Activated naive CD8-positive, alpha-beta T cell (primary cell): ENCODE measurements around the gene TMCO4.
A peak's percentile ranks its signal among the peaks of the same experiment; 100 is the strongest.

ENCODE experiments used
- H3K27ac Mint-ChIP-seq: one replicate; pipeline ENCODE4 v1.8.0; 2021; ENCODE audit warnings: mixed read lengths
- H3K27me3 Mint-ChIP-seq: one replicate; pipeline ENCODE4 v1.8.0; 2021; ENCODE audit warnings: mixed read lengths
- H3K36me3 Mint-ChIP-seq: one replicate; pipeline ENCODE4 v1.8.0; 2021; ENCODE audit warnings: mixed read lengths
- H3K4me1 Mint-ChIP-seq: one replicate; pipeline ENCODE4 v1.8.0; 2021; ENCODE audit warnings: low read depth, mixed read lengths
- H3K4me3 Mint-ChIP-seq: one replicate; pipeline ENCODE4 v1.8.0; 2021; ENCODE audit warnings: mild to moderate bottlenecking, mixed read lengths
- H3K9me3 Mint-ChIP-seq: one replicate; pipeline ENCODE4 v1.8.0; 2021; ENCODE audit warnings: low read depth, mixed read lengths

TMCO4 gene

DNA sequence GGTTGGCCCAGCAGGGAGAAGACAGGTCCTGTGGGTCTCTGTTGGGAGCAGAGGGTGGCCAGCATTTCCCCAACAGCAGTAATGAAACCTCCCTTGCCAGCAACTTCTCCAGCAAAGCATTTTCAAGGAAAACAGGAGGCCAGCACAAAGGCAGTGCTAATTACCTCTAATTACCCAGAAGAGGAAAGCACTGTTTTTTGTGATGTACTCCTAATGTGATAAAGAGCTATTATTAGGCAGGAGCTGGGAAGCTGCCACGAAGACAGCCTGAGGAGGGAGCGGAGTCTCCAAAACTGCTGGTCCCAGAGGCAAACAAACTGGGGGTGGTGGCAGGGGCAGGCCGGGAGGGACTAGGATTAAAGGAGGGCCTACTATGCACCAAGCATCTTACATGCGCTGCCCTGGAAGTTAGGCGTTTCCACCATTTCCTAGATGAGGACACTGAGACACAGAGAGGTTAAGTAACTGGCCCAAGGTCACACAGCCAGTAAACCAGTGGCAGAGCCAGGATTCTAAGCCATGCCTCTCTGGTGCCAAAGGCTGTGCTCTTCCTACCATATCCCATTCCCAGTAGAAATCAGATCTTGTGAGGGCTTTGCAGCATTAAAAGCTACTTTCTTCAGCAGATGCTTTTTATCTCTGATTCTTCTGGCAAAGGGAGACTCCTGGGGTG lies 110.5 kb downstream of the TMCO4 start:
- Mint-ChIP-seq H3K4me3 (no peak overlapping the region), H3K4me1 (peaks cover 37% of the 10 kb centered on the region), H3K27ac (peak overlapping the region; percentile 66), H3K36me3 (peaks cover 15% of the 10 kb centered on the region), H3K9me3 (no peaks in the 10 kb centered on the region), H3K27me3 (no peaks in the 10 kb centered on the region)

DNA sequence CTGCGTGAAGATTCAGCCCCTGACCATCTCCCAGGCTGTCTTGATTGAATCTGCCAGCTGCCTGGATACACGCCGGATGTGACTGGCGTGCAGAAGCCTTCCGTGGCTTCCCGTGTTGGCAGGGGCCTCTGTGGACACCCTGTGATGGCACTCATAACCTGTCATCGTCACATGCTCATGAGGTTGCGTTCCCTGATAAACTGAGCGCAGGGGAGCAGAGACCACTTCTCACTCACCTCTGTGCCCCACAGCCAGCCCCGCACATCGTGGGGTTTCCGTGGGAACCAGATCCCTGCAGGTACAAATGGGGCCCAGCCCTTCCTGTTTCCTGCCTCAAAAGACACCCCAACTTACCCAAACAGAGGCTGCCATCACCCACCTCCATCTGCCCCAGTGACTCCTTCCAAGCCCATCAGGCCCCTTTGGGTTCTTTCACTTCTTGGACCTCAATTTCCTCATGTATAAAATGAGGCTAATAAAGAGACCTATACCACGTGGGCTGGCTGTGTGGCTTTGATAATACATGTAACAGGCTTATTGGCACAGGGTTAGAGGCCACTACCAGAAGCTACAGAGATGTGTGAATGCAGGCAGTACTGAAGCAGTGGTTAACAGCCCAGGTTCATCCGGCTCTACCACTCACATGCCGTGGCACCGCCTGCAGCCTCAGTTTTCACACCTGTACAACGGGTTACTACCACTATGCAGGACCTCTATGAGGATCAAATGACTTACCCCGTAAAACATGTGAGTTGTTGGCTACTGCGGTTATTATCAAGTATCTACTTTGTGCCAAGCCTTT lies 111.5 kb downstream of the TMCO4 start:
- peak overlapping the region; percentile 54 for H3K4me3 Mint-ChIP-seq
- H3K36me3 Mint-ChIP-seq: peaks cover 14% of the 10 kb centered on the region
- H3K9me3 Mint-ChIP-seq: no peaks in the 10 kb centered on the region
- H3K27me3 Mint-ChIP-seq: no peaks in the 10 kb centered on the region
- peak overlapping the region; percentile 83 for H3K27ac Mint-ChIP-seq
- H3K4me1 Mint-ChIP-seq: peaks cover 37% of the 10 kb centered on the region

DNA sequence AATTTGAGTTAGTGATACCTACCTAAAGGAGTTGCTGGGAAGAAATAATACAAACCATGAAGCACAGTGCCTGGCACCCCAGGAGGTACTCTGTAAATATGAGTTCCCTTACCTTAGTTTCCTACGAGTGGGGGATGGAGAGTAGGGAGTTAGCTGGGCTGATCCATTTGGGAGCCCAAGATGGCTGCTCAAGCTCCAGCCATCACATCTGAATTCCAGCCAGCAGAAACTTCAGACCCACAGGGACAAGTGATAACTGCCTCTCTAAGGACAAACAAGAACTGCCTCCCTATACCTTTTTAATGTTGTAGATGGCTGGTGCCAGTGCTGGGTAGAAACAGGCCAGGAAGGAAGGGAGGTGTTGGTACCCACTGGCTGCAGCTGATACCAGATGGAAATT lies 112.3 kb downstream of the TMCO4 start:
- peaks cover 37% of the 10 kb centered on the region for H3K4me1 Mint-ChIP-seq
- H3K27ac Mint-ChIP-seq: peak overlapping the region; percentile 83
- H3K27me3 Mint-ChIP-seq: no peaks in the 10 kb centered on the region
- H3K9me3 Mint-ChIP-seq: no peaks in the 10 kb centered on the region
- peaks cover 14% of the 10 kb centered on the region for H3K36me3 Mint-ChIP-seq
- H3K4me3 Mint-ChIP-seq: no peak overlapping the region

DNA sequence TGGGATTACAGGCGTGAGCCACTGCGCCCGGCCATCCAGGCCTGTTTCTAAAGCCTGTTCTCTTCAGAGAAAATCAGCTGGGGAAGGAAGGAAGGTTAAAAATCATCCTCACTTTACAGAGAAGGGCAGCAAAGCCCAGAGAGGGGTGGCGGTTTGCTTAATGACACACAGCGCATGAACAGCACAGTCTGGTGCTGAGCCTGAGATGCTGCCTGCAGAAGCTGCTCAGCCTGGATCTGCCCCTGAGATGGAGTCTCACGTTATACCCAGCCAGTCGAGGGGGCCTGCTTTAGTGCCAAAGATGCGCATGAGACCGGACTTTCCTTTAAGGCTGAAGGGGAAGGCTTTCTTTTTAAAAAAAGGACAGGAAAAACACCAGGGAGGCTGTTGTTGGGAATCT lies 113.7 kb downstream of the TMCO4 start:
- Mint-ChIP-seq H3K27me3 (no peaks in the 10 kb centered on the region), H3K4me3 (no peak overlapping the region), H3K4me1 (peaks cover 32% of the 10 kb centered on the region), H3K27ac (no peak overlapping the region), H3K36me3 (peaks cover 9% of the 10 kb centered on the region), H3K9me3 (no peaks in the 10 kb centered on the region)

DNA sequence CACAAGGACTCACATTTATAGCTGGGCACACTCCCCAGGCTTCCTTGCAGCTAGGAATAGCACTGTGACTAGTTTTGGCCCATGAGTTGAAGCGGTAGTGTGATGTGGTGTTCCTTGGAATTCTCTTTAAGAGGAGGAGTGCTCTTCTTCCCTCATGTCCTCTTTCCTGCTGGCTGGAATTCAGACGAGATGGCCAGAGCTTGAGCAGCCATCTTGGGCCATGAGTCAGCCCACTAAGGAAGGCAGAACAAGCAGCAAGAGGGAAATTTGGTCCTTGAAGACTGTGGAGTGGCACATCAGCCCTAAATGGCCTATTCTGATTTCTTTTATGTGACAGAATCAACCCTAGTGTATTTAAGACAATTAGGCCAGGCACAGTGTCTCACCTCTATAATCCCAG lies 115.0 kb downstream of the TMCO4 start:
- Mint-ChIP-seq H3K27me3 (no peaks in the 10 kb centered on the region), H3K9me3 (no peaks in the 10 kb centered on the region), H3K36me3 (peaks cover 4% of the 10 kb centered on the region), H3K4me3 (no peak overlapping the region), H3K4me1 (peaks cover 29% of the 10 kb centered on the region), H3K27ac (no peak overlapping the region)

DNA sequence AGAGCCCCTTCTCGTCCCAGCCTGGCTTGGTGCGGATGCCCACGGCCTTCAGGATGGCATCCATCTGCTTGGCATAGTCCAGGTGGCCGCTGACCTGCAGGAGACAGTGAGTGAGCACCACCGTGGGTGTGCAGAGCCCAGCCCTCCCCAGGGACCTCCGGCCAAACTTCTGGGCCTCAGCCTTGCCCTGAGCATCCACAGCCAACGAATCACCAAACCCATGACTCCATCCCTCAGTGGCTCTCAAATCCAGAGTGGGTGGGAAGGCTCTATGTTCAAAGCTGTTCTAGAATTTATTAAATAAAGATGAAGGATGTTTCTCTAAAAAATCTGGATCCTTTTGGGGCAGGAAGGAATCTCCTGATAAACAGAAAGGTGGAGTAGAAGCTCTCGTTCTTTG lies 116.4 kb downstream of the TMCO4 start:
- Mint-ChIP-seq H3K4me1 (peaks cover 16% of the 10 kb centered on the region), H3K9me3 (no peaks in the 10 kb centered on the region), H3K27ac (no peak overlapping the region), H3K27me3 (no peaks in the 10 kb centered on the region), H3K4me3 (no peak overlapping the region), H3K36me3 (peaks cover 4% of the 10 kb centered on the region)

DNA sequence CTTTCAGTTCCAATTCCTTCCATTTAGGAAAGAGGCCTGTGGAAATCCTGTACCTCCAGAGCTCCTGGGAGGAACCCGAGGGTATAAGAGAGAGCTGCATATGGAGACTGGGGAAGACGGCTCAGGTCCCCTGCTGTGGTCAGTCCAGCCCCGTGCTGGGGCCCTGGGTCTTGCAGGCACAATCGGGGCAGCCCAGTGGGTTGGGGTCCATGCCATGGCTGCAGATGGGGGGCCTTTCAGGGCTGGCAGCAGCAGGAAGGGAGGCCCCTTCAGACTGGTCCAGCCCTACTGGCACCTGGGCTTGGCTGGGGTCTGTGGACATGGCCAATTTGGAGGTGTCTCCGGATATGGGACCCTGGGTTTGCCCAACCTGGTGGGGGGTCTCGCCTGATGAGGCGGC lies 116.8 kb downstream of the TMCO4 start:
- Mint-ChIP-seq H3K27me3 (no peaks in the 10 kb centered on the region), H3K27ac (no peak overlapping the region), H3K36me3 (peaks cover 4% of the 10 kb centered on the region), H3K4me3 (no peak overlapping the region), H3K9me3 (no peaks in the 10 kb centered on the region), H3K4me1 (peaks cover 11% of the 10 kb centered on the region)

DNA sequence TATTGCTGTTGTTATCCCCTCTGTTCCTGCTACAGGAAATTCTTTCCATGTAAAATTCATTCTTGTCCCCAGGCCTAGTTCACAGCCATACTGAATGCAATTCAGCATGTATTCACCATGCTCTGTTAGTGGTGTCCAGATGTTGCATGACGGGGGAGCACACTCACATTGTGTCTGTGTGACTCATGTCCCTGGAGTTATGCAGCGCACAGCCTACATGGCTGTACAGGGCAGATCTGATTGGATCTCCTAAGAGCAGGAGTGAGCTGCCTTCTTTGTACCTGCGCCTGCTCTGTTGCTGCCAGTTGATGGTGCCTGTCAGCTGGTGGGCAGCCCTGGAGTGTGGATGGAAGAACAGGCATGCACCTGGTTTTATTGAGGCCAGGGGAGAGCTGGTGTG lies 117.5 kb downstream of the TMCO4 start:
- Mint-ChIP-seq H3K27ac (no peak overlapping the region), H3K9me3 (no peaks in the 10 kb centered on the region), H3K27me3 (no peaks in the 10 kb centered on the region), H3K36me3 (no peaks in the 10 kb centered on the region), H3K4me1 (peaks cover 6% of the 10 kb centered on the region), H3K4me3 (no peak overlapping the region)

DNA sequence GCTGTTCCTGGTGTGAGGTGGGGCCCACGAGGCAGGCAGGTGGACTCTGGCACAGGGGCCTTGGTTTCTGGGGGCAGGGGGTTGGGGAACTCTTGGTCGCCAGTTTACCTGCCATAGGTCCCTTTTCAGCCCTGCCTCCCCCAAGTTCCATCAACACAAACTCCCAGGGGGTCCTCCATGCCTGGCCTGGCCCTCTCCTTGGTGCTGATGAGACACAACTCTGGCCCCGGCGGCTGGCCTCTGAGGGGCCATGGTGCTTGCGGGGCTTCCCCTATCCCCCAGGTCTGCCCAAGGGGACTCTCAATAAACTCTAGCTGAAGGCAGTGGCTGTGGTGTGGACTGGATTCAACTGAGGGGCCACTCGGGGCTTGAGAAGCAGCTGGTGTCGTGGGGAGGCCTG lies 119.1 kb downstream of the TMCO4 start:
- Mint-ChIP-seq H3K4me3 (no peak overlapping the region), H3K27ac (no peak overlapping the region), H3K36me3 (no peaks in the 10 kb centered on the region), H3K9me3 (no peaks in the 10 kb centered on the region), H3K27me3 (no peaks in the 10 kb centered on the region), H3K4me1 (no peaks in the 10 kb centered on the region)

DNA sequence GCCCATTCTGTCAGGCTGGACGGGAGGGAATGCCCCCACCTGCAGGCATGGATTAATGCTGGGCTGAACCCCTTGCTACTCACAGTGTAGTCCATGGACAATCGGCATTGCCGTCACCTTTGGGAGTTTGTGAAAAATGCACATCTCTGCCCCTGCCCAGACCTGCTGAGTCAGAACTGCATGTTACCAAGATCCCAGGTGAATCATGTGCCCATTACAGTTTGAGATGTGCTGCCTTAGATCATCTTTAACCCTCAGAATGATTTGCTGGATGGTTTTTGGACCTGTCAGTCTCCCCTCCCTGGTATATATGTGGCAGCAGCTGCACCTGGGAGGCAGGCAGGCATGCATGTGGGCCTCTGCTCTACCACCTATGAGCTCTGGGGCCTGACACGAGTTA lies 120.0 kb downstream of the TMCO4 start:
- H3K4me1 Mint-ChIP-seq: no peaks in the 10 kb centered on the region
- H3K9me3 Mint-ChIP-seq: no peaks in the 10 kb centered on the region
- H3K27ac Mint-ChIP-seq: no peak overlapping the region
- H3K4me3 Mint-ChIP-seq: no peak overlapping the region
- no peaks in the 10 kb centered on the region for H3K27me3 Mint-ChIP-seq
- no peaks in the 10 kb centered on the region for H3K36me3 Mint-ChIP-seq

DNA sequence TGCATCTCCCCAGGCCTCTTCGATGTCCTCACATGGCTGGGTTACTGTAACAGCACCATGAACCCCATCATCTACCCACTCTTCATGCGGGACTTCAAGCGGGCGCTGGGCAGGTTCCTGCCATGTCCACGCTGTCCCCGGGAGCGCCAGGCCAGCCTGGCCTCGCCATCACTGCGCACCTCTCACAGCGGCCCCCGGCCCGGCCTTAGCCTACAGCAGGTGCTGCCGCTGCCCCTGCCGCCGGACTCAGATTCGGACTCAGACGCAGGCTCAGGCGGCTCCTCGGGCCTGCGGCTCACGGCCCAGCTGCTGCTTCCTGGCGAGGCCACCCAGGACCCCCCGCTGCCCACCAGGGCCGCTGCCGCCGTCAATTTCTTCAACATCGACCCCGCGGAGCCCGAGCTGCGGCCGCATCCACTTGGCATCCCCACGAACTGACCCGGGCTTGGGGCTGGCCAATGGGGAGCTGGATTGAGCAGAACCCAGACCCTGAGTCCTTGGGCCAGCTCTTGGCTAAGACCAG lies 120.7 kb downstream of the TMCO4 start:
- H3K4me1 Mint-ChIP-seq: no peaks in the 10 kb centered on the region
- H3K27me3 Mint-ChIP-seq: no peaks in the 10 kb centered on the region
- no peaks in the 10 kb centered on the region for H3K9me3 Mint-ChIP-seq
- H3K27ac Mint-ChIP-seq: no peak overlapping the region
- no peak overlapping the region for H3K4me3 Mint-ChIP-seq
- H3K36me3 Mint-ChIP-seq: no peaks in the 10 kb centered on the region

DNA sequence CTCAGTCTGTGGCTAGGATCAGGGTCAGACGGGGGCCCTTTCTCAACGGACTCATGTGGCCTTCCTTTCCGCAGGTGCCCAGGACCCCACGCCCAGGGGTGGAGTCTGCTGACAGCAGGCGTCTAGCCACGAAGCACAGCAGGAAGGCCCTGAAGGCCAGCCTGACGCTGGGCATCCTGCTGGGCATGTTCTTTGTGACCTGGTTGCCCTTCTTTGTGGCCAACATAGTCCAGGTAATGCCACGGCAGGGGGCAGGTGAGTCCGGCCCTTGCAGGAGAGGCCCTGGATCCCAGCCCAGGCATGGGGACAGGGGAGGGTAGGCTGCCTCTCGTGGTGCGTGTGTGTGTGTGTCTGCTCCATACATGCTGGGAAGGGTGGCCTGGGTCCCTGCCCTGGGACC lies 121.2 kb downstream of the TMCO4 start:
- no peaks in the 10 kb centered on the region for H3K27me3 Mint-ChIP-seq

DNA sequence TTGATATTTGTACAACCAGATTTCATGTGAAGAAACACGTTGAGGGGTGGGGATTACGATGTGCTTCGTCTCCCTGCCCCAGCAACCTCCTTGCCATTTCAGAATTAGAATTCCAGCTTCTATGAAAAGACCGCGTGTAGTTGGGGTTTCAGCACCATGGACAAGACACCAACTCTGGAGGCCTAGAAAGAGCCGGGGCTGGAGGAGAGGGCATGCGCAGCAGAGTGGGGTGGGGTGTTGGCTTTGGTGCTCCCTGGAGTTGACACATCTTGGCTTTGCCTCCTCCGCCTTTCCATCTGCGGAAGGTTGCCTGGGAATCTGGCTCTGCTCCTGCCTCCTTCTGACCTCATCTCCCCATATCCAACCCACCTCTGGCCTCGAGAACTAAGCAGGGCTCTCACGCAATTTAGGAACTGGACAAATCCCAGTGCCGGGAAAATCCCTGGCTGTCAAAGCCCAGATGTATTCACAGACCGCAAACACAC lies 123.2 kb downstream of the TMCO4 start:
- H3K36me3 Mint-ChIP-seq: no peaks in the 10 kb centered on the region
- H3K27me3 Mint-ChIP-seq: no peaks in the 10 kb centered on the region
- H3K9me3 Mint-ChIP-seq: no peaks in the 10 kb centered on the region
- H3K4me3 Mint-ChIP-seq: no peak overlapping the region
- H3K27ac Mint-ChIP-seq: no peak overlapping the region
- no peaks in the 10 kb centered on the region for H3K4me1 Mint-ChIP-seq

More for the DNA sequence above, 121.2 kb downstream of the TMCO4 start:
- no peaks in the 10 kb centered on the region for H3K4me1 Mint-ChIP-seq
- H3K36me3 Mint-ChIP-seq: no peaks in the 10 kb centered on the region
- no peak overlapping the region for H3K27ac Mint-ChIP-seq
- H3K9me3 Mint-ChIP-seq: no peaks in the 10 kb centered on the region
- no peak overlapping the region for H3K4me3 Mint-ChIP-seq

DNA sequence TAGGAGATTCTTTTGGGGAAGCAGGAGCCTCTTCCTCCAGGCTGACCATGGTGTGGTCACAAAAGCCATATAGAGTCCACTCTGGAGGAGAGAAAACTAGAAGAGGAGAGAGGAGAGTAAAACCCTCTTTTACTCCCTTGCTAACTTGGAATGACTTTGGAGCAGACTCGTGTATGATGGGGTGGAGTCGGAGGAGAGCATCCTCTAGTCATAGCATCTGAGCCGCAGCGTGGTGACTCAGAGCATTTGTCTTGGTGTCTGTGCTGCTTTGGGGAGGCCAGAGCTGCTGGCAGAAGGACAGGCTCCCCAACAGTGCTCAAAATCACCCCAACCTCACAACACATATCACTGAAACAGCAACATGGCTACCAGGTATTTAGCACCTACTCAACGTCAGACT lies 123.9 kb downstream of the TMCO4 start:
- Mint-ChIP-seq H3K4me3 (no peak overlapping the region), H3K36me3 (no peaks in the 10 kb centered on the region), H3K4me1 (no peaks in the 10 kb centered on the region), H3K9me3 (no peaks in the 10 kb centered on the region), H3K27ac (no peak overlapping the region), H3K27me3 (no peaks in the 10 kb centered on the region)

DNA sequence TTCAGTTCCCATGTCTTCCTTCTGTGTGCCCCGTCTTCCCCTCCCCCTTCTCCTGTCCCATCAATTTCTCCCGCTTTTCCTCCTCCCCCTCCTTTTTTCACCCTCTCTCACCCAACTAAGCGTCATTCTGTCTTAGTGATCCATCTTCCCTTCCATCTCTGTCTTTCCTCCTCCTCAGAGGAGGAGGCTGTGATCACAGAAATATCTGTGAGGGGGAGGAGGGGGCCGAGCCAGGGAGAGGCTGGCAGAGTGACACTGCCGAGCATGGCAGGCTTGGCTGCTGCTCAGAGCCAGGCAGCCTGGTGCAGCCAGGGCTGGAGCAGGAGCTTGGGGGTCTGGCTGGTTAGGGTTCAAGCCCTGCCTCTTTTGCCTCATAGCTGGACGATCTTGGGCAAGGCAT lies 127.5 kb downstream of the TMCO4 start:
- Mint-ChIP-seq H3K36me3 (no peaks in the 10 kb centered on the region), H3K9me3 (no peaks in the 10 kb centered on the region), H3K27me3 (no peaks in the 10 kb centered on the region), H3K4me3 (no peak overlapping the region), H3K27ac (no peak overlapping the region), H3K4me1 (no peaks in the 10 kb centered on the region)
